Measurements from ENCODE around the gene ACBD6.

GRCh38 chr1:180415236-180415848, 87.0 kb downstream of the ACBD6 start:
- TF ChIP-seq CTCF (IDR thresholded peaks at IDR 0.05) = no peak
- no peak for TF ChIP-seq POLR2AphosphoS5 (IDR thresholded peaks at IDR 0.05; ENCODE audit: low read depth, low read length)

Measured in Panc1 (cell line).